HG02588 (cell line): ENCODE data around the gene MEIS1.

Source experiments
- ATAC-seq: cut with Tn5 transposase; IDR thresholded peaks from one replicate; pipeline ENCODE4 v1.9.1; 2021; ENCODE audit warnings: mild to moderate bottlenecking, moderate library complexity; ENCODE audit not compliant: unreplicated experiment

MEIS1 gene

DNA sequence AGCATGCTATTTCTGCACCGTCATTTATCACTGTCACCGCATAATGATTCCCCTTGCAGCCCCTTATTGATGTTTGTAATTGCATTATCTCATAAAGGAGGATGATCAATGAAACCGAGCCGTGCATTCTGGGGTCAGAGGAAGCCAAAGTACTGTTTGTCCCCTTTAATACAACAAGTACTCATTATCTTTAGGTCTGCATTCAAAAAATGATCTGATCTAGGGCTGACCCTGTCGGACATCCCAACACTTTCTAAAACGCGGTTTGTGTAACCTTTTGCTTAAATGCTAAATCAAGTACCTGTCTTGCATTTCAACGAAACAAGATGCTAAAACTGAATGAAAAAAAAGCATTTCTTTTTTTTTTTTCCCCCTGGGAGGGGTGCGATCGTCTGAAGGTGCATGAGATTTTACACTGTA, 143.8 kb downstream of the MEIS1 start:
- no peak for ATAC-seq

DNA sequence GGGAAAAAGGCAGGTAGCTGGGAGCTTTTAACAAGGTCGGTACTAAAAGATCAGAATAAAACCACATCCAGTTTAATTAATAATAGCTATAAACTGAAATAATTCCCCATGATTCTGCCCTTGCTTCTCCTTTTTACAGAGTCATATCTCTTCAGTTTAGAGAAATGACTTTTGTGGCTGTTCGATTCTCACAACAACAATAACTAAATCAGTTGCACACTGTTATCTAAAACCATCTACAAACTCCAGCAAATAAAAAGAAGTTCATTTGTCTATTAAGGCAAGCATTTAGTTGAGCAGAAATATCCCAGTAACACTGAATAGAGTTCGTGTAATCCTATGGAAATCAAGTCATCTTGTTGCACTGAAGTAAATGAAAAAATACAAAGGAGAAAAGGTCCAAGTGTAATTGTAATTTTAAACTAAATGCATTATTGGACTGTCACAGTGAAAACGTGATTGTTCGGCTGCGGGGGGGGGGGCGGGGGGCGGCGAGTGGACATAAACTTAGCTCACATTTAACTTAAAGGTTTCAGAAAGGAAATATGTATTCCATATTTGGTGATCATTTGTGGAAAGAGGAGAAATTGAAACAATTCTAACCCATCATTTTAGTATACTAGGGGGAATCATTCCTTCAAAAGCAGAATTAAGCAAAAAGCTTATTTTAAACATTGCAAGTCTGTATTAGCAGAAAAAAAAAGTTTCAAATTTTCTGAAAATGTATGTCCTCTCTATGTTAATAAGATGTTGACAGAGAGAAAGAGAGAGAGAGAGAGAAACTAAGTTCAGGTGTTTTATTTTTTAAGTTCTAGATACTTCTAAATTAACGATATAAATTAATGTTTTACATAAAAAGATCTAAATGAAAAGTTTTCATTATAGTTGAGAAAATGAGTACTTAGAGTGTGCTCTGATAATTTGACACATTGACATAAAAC, 144.5 kb downstream of the MEIS1 start:
- no peak for ATAC-seq

- no peak for ATAC-seq
These were observed 145.5 kb downstream of the MEIS1 start for GRCh38 chr2:66580166-66581049.

- ATAC-seq, result no peak
These were observed 146.6 kb downstream of the MEIS1 start for GRCh38 chr2:66581339-66582103.

- ATAC-seq, result no peak
These were observed 147.4 kb downstream of the MEIS1 start for GRCh38 chr2:66582104-66582986.

DNA sequence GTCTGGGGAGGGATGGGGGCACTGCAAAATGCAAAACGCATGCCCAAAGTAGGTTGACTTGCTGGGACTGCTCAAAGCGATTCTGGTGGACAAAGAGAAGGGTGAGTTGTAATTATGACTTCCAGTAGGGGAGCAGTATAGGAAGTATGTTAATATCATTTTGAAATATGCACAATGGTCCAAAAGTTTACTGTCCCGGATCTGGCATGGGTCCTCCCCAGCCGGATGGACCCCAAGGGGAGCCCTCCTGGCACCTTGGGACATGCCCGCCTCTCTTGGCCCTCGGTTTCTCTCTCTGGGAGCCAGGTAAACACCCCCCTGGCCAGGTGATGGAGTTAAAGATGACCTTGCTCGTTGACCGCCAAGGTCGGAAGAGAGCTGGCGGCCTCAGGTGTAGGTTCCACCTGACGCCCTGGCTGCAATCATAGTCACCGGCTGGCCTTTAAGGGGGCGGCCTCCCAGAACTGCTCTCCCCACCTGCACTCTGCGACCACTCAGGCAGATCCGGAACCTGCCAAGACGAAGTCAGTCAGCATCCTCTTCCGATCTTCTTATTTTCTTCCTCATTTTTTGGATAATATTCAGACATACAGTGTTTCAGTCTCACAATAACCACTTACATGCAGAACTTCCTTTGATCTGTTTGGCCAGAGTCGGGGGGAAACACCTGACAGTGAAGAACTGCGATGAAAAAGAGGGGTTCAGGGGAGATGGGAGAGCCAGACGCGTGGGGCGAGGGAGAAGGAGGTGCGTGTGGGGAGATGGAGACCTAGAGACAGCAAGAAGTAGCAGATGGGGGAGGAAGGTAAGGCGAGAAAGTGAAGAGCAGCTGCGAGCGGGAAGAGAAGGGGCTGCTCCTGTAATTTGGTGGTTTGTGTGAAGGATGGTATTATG, 148.3 kb downstream of the MEIS1 start:
- ATAC-seq, result no peak

DNA sequence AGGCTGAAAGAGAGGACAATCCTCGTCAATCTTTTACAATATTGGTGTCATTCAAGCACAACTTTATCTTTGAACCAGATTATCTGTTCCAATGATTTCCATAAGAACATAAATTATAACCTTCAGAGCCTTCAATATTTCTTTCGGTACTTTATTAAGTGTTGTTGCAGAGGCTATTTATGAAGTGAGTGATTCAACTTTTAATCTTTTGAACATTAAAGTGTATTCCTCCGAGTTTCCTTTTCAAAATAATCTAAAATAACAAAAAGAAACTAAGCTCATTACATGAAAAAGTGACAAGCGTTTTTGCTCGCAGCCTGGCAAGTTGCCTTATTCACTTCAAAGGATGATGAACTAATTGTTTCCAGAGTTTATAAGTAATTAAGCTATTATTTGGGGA, 149.0 kb downstream of the MEIS1 start:
- ATAC-seq, result no peak

DNA sequence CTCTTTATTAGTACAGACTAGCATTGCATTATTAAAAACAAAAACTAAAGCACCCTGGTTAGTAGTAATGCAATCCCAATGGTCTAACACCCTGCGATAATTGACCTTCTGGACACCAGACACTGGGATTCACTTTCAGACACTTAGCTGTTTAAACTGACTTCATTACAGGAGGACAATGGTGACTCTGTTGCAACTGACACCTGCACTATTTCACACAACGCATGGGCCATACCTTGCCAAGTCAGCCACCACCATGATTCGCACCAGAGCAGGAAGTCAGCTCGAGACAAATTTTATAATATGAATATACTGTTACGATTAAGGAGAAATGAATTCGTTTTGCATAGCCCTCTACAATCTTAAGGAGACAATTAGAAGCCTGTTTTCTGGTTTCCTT, 150.7 kb downstream of the MEIS1 start:
- ATAC-seq, result no peak

DNA sequence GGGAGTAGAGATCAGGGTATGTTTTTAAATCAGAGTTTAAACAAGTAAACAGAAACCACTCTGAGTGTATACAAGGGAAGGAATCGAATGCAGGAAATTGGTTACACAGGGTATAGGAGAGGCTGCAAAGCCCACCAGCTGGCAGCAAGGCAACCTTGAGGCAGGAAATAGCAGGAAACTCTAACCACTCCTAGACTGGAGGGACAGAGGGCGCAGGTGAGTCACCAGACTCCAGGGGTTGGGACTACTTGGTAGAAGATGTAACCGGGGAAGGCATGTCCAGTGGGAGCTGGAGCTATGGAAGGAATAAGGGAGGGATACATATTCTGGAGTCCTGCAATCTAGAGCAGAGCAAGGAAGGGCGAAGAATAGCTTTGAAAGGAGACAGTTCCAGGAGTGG, 152.3 kb downstream of the MEIS1 start:
- ATAC-seq, result no peak

DNA sequence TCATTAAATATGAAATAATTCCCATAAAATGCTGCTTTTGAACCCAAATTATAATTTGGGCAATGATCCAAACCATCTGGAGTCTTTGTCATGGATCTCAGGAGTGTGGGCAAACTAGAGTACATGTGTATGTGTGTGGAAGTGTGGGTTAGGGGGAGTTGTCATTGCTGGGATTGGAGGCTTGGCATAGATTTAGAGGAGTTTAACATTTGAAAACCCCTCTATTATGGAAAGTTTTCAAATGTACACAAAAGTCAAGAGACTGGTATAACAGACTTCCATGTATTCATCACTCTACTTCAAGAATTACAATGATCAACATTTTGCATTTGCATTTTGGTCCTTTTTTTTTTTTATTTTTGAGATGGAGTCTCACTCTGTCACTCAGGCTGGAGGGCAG, 159.1 kb downstream of the MEIS1 start:
- ATAC-seq, result no peak

DNA sequence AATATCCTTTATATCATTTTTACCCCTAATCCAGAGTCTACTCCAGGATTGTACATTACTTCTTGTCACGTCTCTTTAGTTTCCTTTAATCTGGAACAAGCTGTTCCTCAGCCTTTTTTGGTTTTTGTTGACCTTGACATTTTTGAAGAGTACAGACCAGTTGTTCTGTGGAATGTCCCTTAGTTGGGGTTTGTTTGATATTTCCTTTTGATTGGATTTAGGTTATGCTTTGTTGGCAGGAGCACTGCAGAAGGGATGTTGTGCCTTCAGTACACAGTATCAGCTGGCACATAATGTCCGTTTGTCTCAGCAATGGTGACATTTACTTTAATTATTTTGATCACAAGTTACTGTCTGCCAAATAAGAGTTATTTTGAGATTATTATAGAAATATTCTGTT, 160.6 kb downstream of the MEIS1 start:
- ATAC-seq, result no peak

GRCh38 chr2:66596256-66596655, 161.3 kb downstream of the MEIS1 start:
- no peak for ATAC-seq

DNA sequence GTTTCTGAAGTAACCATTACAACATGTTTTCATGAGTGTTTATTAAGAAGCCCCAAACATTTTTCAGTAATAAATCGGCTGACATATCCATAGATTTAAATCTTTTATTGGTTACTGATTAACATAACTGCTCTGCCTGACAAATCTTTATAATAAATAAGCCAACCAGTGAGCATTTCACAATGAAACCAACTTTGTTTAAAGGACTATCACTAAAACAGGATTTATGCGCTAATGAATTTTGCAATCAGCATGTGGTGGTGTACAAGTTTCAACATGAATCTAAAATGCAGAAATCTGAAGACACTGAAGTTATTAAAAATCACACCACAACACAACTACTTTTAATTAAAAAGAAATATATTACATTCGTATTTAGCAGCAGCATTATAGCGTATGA, 166.7 kb downstream of the MEIS1 start:
- ATAC-seq, result no peak

DNA sequence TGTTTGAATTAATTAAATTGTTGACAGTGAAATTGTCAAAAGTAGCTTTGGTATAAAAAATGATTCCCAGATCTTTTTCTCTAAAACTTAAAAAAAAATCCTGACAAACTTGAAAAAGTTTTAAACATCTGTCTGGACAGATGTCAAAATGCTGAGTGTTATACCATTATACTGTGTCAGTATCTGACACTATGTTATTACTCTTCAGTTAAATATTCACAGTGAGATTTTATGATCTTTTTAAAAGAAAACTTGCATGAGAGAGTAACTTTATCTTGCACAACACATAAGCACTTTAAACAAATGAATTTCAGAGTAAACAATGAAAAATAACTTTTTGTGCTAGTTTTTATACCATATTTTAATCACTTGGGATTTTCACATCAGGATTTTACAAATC, 167.4 kb downstream of the MEIS1 start:
- no peak for ATAC-seq

- no peak for ATAC-seq
These were observed 169.4 kb downstream of the MEIS1 start for GRCh38 chr2:66604326-66604725.

DNA sequence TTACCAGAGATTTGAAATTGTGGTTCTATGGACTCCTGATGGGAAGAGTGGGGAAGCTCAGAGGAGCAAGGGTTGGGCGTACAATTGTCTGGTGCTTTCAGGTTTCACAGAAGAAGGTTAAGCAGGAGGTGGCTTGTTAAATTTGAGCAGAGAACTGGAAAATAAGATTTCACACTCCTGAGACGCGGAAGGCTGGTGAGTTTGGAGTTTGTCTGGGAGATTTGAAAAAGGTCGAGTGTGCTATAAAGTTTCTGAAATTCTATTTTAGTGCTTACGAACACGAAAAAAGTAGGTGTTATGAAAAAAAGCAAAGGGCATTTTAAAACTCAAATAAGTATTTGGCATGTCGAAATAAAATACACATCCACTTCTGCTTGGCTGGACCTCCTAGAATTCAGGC, 170.1 kb downstream of the MEIS1 start:
- ATAC-seq, result no peak

- ATAC-seq, result no peak
These were observed 172.2 kb downstream of the MEIS1 start for GRCh38 chr2:66607152-66607551.
